Measurements from ENCODE around the gene CRY1.
A peak's percentile ranks its signal among the peaks of the same experiment; 100 is the strongest.

Gene CRY1

GRCh38 chr12:106960443-106960842 is 132.9 kb downstream of the CRY1 start:
- Histone ChIP-seq H3K36me3 (ENCODE audit: insufficient read depth, low read length) (no peaks in the 10 kb centered on the region), H3K9ac (ENCODE audit: low read depth, low read length) (no peak overlapping the region), H3K9me3 (ENCODE audit: control insufficient read depth, insufficient read depth, low read length) (no peaks in the 10 kb centered on the region), H3K4me1 (ENCODE audit: insufficient read depth, low read length) (no peaks in the 10 kb centered on the region)

- H3K4me1 ChIP-seq (ENCODE audit: insufficient read depth, low read length), result no peaks in the 10 kb centered on the region
- peak overlapping the region; percentile 93; the same call in 1 of the 2 replicates for H3K9ac ChIP-seq (ENCODE audit: low read depth, low read length)
- H3K9me3 ChIP-seq (ENCODE audit: control insufficient read depth, insufficient read depth, low read length), result no peaks in the 10 kb centered on the region; the same call in 1 of the 2 replicates
- H3K36me3 ChIP-seq (ENCODE audit: insufficient read depth, low read length), result no peaks in the 10 kb centered on the region
Measured at GRCh38 chr12:106957583-106957982, 135.8 kb downstream of the CRY1 start.

GRCh38 chr12:106956048-106956578 is 137.2 kb downstream of the CRY1 start:
- no peaks in the 10 kb centered on the region for H3K36me3 ChIP-seq (ENCODE audit: insufficient read depth, low read length)
- H3K4me1 ChIP-seq (ENCODE audit: insufficient read depth, low read length), result no peaks in the 10 kb centered on the region
- H3K9ac ChIP-seq (ENCODE audit: low read depth, low read length), result peak overlapping the region; percentile 93
- H3K9me3 ChIP-seq (ENCODE audit: control insufficient read depth, insufficient read depth, low read length), result no peaks in the 10 kb centered on the region; the same call in 1 of the 2 replicates

GRCh38 chr12:106955377-106956047 is 137.8 kb downstream of the CRY1 start, which contains the start of gene TMEM263:
Gene TMEM263 (plus strand): TSS chr12:106955907. CDS start chr12:106967117, 11,210 bp downstream.
- H3K9me3 ChIP-seq (ENCODE audit: control insufficient read depth, insufficient read depth, low read length), result no peaks in the 10 kb centered on the region; the same call in 1 of the 2 replicates
- no peaks in the 10 kb centered on the region for H3K4me1 ChIP-seq (ENCODE audit: insufficient read depth, low read length)
- H3K9ac ChIP-seq (ENCODE audit: low read depth, low read length), result peak within 1 kb of the TSS; percentile 93
- H3K36me3 ChIP-seq (ENCODE audit: insufficient read depth, low read length), result no peaks in the 10 kb centered on the region

GRCh38 chr12:106954462-106955376 is 138.6 kb downstream of the CRY1 start:
- no peaks in the 10 kb centered on the region; the same call in 1 of the 2 replicates for H3K9me3 ChIP-seq (ENCODE audit: control insufficient read depth, insufficient read depth, low read length)
- no peaks in the 10 kb centered on the region for H3K36me3 ChIP-seq (ENCODE audit: insufficient read depth, low read length)
- peak overlapping the region; percentile 93; the same call in 1 of the 2 replicates for H3K9ac ChIP-seq (ENCODE audit: low read depth, low read length)
- H3K4me1 ChIP-seq (ENCODE audit: insufficient read depth, low read length), result no peaks in the 10 kb centered on the region

- Histone ChIP-seq H3K9ac (ENCODE audit: low read depth, low read length) (no peak overlapping the region), H3K9me3 (ENCODE audit: control insufficient read depth, insufficient read depth, low read length) (no peaks in the 10 kb centered on the region; the same call in 1 of the 2 replicates), H3K36me3 (ENCODE audit: insufficient read depth, low read length) (no peaks in the 10 kb centered on the region), H3K4me1 (ENCODE audit: insufficient read depth, low read length) (no peaks in the 10 kb centered on the region)
Measured at GRCh38 chr12:106953352-106954250, 139.7 kb downstream of the CRY1 start.

GRCh38 chr12:106950591-106950990 is 142.8 kb downstream of the CRY1 start:
- Histone ChIP-seq H3K36me3 (ENCODE audit: insufficient read depth, low read length) (no peaks in the 10 kb centered on the region), H3K4me1 (ENCODE audit: insufficient read depth, low read length) (no peaks in the 10 kb centered on the region), H3K9ac (ENCODE audit: low read depth, low read length) (no peak overlapping the region), H3K9me3 (ENCODE audit: control insufficient read depth, insufficient read depth, low read length) (no peaks in the 10 kb centered on the region; the same call in none of the 2 replicates)

GRCh38 chr12:106947461-106947860 is 145.9 kb downstream of the CRY1 start:
- no peaks in the 10 kb centered on the region for H3K4me1 ChIP-seq (ENCODE audit: insufficient read depth, low read length)
- no peak overlapping the region for H3K9ac ChIP-seq (ENCODE audit: low read depth, low read length)
- no peaks in the 10 kb centered on the region for H3K36me3 ChIP-seq (ENCODE audit: insufficient read depth, low read length)
- H3K9me3 ChIP-seq (ENCODE audit: control insufficient read depth, insufficient read depth, low read length), result peaks cover 3% of the 10 kb centered on the region

- Histone ChIP-seq H3K9me3 (ENCODE audit: control insufficient read depth, insufficient read depth, low read length) (peaks cover 3% of the 10 kb centered on the region), H3K9ac (ENCODE audit: low read depth, low read length) (no peak overlapping the region), H3K4me1 (ENCODE audit: insufficient read depth, low read length) (no peaks in the 10 kb centered on the region), H3K36me3 (ENCODE audit: insufficient read depth, low read length) (no peaks in the 10 kb centered on the region)
Measured at GRCh38 chr12:106945261-106945851, 148.0 kb downstream of the CRY1 start.

- Histone ChIP-seq H3K36me3 (ENCODE audit: insufficient read depth, low read length) (no peaks in the 10 kb centered on the region), H3K4me1 (ENCODE audit: insufficient read depth, low read length) (no peaks in the 10 kb centered on the region), H3K9ac (ENCODE audit: low read depth, low read length) (no peak overlapping the region), H3K9me3 (ENCODE audit: control insufficient read depth, insufficient read depth, low read length) (peaks cover 3% of the 10 kb centered on the region; the same call in 1 of the 2 replicates)
Measured at GRCh38 chr12:106942775-106943174, 150.6 kb downstream of the CRY1 start.

- peaks cover 3% of the 10 kb centered on the region; the same call in 1 of the 2 replicates for H3K9me3 ChIP-seq (ENCODE audit: control insufficient read depth, insufficient read depth, low read length)
- H3K4me1 ChIP-seq (ENCODE audit: insufficient read depth, low read length), result no peaks in the 10 kb centered on the region
- no peaks in the 10 kb centered on the region for H3K36me3 ChIP-seq (ENCODE audit: insufficient read depth, low read length)
- no peak overlapping the region for H3K9ac ChIP-seq (ENCODE audit: low read depth, low read length)
Measured at GRCh38 chr12:106941481-106942156, 151.7 kb downstream of the CRY1 start.
